WERI-Rb-1 (cell line): Measurements from ENCODE around the gene CACNB2.
"Not testable (repeated sequence)": the region's sequence is repeated elsewhere in the genome, so short reads cannot be mapped to it uniquely, and the experiment has no call there.

Experiments
- DNase-seq: peaks from one replicate; pipeline ENCODE4 v3.0.0-alpha.2; 2020
- H3K27ac ChIP-seq: fragments of 250-450 bp; sonication (Bioruptor Pico); 2 replicates; pipeline ENCODE4 v1.5.1; 2020; ENCODE audit warnings: mild to moderate bottlenecking, moderate library complexity
- H3K27me3 ChIP-seq: fragments of 250-450 bp; sonication (Bioruptor Pico); 2 replicates; pipeline ENCODE4 v1.5.1; 2021; ENCODE audit warnings: mild to moderate bottlenecking, low read depth, moderate library complexity; ENCODE audit not compliant: insufficient read depth, severe bottlenecking
- H3K36me3 ChIP-seq: fragments of 250-450 bp; sonication (Bioruptor Pico); 2 replicates; pipeline ENCODE4 v1.5.1; 2020; ENCODE audit warnings: mild to moderate bottlenecking, moderate library complexity
- H3K4me3 ChIP-seq: 2 replicates; pipeline ENCODE4 v1.5.1; 2011; ENCODE audit warnings: low read depth, mild to moderate bottlenecking, control low read depth, low read length
- H3K9me3 ChIP-seq: fragments of 250-450 bp; sonication (Bioruptor Pico); 2 replicates; pipeline ENCODE4 v1.5.1; 2021; ENCODE audit warnings: mild to moderate bottlenecking, moderate library complexity; ENCODE audit not compliant: severe bottlenecking
- TF ChIP-seq, protein P1 (sequence below): IDR thresholded peaks from 2 replicates; pipeline ENCODE4 v1.5.1; 2011; ENCODE audit warnings: low read depth, mild to moderate bottlenecking, control low read depth, inconsistent platforms, low read length

CACNB2 gene

DNA sequence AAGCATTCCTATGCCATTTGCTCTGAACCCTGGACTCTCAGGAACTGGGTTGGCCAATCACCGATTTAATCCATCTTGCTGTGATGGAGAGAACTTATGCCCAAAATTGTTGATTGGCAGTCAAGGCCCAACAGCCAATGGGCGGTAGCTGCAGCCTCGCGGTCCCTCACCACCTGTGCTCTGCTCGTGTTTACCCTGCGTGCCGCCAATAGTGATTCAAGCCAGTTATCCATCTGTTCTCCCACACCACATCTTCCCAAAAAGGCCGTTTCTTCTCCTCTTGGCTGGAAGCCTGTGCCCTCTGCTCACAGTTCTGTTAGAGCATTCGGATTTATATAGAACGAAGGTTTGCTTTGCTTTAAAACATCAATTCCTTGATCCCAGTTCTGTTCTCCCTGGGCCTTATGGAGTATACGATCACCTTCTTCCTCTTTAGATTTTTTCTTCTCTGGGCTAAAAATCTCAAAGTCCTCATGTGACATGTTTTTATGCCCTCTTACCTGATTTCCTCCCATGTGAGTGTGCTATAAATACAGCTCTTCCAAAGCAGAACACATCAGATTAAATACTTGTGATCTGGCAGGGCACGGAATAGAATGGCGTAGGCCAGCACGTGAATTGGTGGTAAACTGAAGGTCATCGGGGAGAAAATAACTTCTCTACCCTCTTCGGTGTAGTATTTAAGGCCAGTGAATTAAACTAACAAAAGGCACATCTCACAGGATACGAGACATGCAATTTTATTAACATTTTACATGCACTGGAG is 298.3 kb downstream of the CACNB2 start:
- no peak overlapping the region for H3K4me3 ChIP-seq
- no peaks in the 10 kb centered on the region for H3K36me3 ChIP-seq
- no peak for DNase-seq
- H3K27ac ChIP-seq, result no peak overlapping the region
- no peaks in the 10 kb centered on the region for H3K27me3 ChIP-seq
- H3K9me3 ChIP-seq, result no peaks in the 10 kb centered on the region
- TF ChIP-seq, protein P1, sequence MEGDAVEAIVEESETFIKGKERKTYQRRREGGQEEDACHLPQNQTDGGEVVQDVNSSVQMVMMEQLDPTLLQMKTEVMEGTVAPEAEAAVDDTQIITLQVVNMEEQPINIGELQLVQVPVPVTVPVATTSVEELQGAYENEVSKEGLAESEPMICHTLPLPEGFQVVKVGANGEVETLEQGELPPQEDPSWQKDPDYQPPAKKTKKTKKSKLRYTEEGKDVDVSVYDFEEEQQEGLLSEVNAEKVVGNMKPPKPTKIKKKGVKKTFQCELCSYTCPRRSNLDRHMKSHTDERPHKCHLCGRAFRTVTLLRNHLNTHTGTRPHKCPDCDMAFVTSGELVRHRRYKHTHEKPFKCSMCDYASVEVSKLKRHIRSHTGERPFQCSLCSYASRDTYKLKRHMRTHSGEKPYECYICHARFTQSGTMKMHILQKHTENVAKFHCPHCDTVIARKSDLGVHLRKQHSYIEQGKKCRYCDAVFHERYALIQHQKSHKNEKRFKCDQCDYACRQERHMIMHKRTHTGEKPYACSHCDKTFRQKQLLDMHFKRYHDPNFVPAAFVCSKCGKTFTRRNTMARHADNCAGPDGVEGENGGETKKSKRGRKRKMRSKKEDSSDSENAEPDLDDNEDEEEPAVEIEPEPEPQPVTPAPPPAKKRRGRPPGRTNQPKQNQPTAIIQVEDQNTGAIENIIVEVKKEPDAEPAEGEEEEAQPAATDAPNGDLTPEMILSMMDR, result no peak

DNA sequence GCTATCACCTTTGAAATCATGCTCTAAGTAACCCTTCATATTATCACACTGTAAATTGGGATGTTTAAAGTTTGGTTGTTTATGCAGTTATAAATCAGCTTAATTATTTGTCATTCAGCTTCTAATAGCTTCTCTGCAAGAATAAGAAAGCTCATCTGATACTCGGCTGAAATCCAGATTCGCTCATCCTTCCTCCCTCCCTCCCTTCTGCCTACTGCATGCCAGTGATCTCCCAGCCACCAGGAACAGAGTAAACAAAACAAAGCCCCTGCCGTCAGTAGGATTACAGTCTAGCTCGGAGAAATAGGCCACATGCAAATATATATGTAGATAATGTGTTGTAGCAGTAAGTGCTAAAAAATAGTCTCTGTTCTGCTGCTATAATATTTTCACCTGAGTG is 299.4 kb downstream of the CACNB2 start:
- H3K27me3 ChIP-seq, result no peaks in the 10 kb centered on the region
- H3K4me3 ChIP-seq, result no peak overlapping the region
- no peak for DNase-seq
- no peak overlapping the region for H3K27ac ChIP-seq
- TF ChIP-seq, protein P1, result no peak
- no peaks in the 10 kb centered on the region for H3K9me3 ChIP-seq
- no peaks in the 10 kb centered on the region for H3K36me3 ChIP-seq

DNA sequence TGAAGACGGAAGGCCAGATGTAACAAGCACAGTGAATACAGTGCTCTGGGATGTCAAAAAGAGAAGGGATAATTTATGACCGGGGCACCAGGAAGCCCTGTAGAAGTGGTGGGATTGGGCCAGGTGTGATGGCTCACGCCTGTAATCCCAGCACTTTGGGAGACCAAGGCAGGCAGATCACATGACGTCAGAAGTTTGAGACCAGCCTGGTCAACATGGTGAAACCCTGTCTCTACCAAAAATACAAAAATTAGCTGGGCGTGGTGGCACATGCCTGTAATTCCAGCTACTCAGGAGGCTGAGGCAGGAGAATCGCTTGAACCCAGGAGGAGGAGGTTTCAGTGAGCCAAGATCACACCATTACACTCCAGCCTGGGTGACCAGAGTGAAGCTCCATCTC is 305.4 kb downstream of the CACNB2 start:
- H3K36me3 ChIP-seq, H3K27ac ChIP-seq, DNase-seq, H3K9me3 ChIP-seq, H3K27me3 ChIP-seq, H3K4me3 ChIP-seq: not testable (repeated sequence)

DNA sequence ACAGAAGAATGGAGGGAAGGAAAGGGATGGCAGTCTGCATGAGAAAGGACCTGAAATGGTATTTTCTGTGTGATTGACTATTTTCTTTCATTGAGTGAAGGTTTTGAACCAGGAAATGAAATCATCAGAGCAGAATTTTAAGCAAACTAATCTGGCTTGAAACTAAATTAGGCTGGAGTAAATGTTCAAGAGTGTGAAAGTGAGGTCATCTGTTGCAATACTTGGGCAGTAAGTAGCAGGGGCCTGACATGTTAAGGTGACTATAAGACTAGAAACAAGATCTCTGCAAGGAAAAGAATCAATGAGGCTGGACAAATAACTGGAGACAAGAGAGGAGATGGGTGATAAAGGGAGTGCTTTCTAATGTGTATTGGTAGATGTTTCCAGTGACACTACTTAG is 306.0 kb downstream of the CACNB2 start:
- H3K36me3 ChIP-seq, result no peaks in the 10 kb centered on the region
- H3K4me3 ChIP-seq, result no peak overlapping the region
- H3K9me3 ChIP-seq, result no peaks in the 10 kb centered on the region
- H3K27ac ChIP-seq, result no peak overlapping the region
- DNase-seq, result no peak
- TF ChIP-seq, protein P1, result no peak
- no peaks in the 10 kb centered on the region for H3K27me3 ChIP-seq

DNA sequence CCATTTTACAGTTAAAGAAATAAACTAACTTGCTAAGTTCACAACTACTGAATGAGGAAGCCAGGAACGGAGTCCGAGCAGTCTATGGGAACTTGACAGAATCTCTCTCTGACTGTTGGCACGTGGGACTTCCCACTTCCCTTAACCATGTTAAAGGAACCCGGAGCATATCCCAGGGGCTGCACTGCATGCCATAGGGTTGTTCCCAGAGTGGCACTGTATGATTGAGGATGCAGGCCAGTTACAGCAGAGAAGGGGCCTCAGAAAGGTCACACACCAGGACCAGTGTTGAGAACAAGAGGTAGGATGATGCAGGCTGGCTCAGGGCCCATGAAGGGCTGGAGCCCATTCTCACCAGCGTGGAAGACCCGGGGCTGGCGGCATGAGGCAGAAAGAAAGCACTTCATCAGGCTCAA is 309.4 kb downstream of the CACNB2 start:
- Histone ChIP-seq H3K36me3 (no peaks in the 10 kb centered on the region), H3K27me3 (no peaks in the 10 kb centered on the region), H3K4me3 (no peak overlapping the region), H3K9me3 (no peaks in the 10 kb centered on the region), H3K27ac (no peak overlapping the region)
- DNase-seq, result no peak
- TF ChIP-seq, protein P1, result no peak

DNA sequence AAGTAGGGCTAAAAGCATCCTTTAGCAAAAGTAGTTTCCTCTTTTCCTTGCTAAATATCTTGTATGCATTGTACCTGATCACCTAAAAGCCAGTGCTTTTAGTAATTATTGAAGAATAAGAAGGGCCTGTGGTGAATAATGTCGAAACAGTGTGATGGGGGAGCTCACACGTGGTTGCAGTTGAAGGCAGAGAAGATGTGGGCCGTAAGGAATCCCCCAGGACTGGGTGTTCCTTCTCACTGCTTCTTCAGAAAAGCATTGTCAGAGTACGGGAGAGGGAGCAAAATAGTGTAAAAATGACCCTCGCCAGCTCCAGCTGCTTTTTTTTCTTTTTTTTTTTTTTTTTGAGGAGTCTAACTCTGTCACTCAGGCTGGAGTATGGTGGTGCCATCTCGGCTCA is 310.1 kb downstream of the CACNB2 start:
- no peak overlapping the region for H3K4me3 ChIP-seq
- H3K27ac ChIP-seq, result no peak overlapping the region
- DNase-seq, result no peak
- H3K36me3 ChIP-seq, result no peaks in the 10 kb centered on the region
- no peaks in the 10 kb centered on the region for H3K27me3 ChIP-seq
- H3K9me3 ChIP-seq, result no peaks in the 10 kb centered on the region
- TF ChIP-seq, protein P1, result no peak
